CD4-positive, alpha-beta T cell (primary cell): Measurements from ENCODE around the gene ADGRA3. TPM values are rescaled to one million over a fixed set of nuclear protein-coding genes. Genes with fewer than 3 reads are reported as not detected.

Experiments used
- ATAC-seq: fragments of 200-7000 bp; cut with Tn5 transposase; one replicate; pipeline ENCODE4 v1.10.0; 2022; ENCODE audit warnings: mild to moderate bottlenecking; ENCODE audit not compliant: poor library complexity
- CTCF ChIA-PET: fragments of 350-600 bp; sonication (Branson Sonifier 250); formaldehyde crosslinking; loops from one replicate; lab custom pipeline; 2021; ENCODE audit warnings: antibody characterized with exemption, inconsistent platforms; lab: Charles Lee
- POLR2A ChIA-PET: fragments of 350-600 bp; sonication (Branson Sonifier 250); formaldehyde crosslinking; loops from one replicate; lab custom pipeline; 2021; ENCODE audit warnings: antibody characterized with exemption, inconsistent platforms; lab: Charles Lee
- DNase-seq, 14 experiments: peaks; one replicate each; pipeline ENCODE4 v3.0.0-alpha.2; 2013 to 2020; ENCODE audit warnings: mixed read lengths in 2 of 14
- H3K27ac ChIP-seq, 2 donors: one replicate each; pipeline versions ENCODE4 v1.5.1 to v1.7.0; 2013; ENCODE audit warnings: low read length in 2 of 2, low read depth in 1 of 2, mild to moderate bottlenecking in 1 of 2
- H3K27me3 ChIP-seq, 2 experiments: 1 replicate in 1 of 2; 2 replicates in 1 of 2; pipeline versions ENCODE4 v1.6.1 to v1.7.0; 2013; ENCODE audit warnings: low read length in 2 of 2, control low read depth in 1 of 2, mild to moderate bottlenecking in 1 of 2, moderate library complexity in 1 of 2; ENCODE audit not compliant: insufficient read depth in 2 of 2, control insufficient read depth in 1 of 2
- H3K36me3 ChIP-seq: one replicate; pipeline ENCODE4 v1.6.1; 2013; ENCODE audit warnings: low read length, control low read depth; ENCODE audit not compliant: insufficient read depth
- H3K4me1 ChIP-seq: one replicate; pipeline ENCODE4 v1.6.1; 2013; ENCODE audit warnings: low read length, control low read depth; ENCODE audit not compliant: insufficient read depth
- H3K4me3 ChIP-seq: one replicate; pipeline ENCODE4 v1.5.1; 2013; ENCODE audit warnings: mild to moderate bottlenecking, low read length, moderate library complexity
- H3K9me3 ChIP-seq, 2 experiments: 1 replicate in 1 of 2; 2 replicates in 1 of 2; pipeline versions ENCODE4 v1.6.1 to v1.7.0; 2013; ENCODE audit warnings: low read length in 2 of 2, mild to moderate bottlenecking in 2 of 2, control low read depth in 1 of 2, moderate library complexity in 1 of 2; ENCODE audit not compliant: control insufficient read depth in 1 of 2, insufficient read depth in 1 of 2
- H3K27ac Mint-ChIP-seq: one replicate; pipeline ENCODE4 v1.8.0; 2020; ENCODE audit warnings: mixed read lengths
- H3K27me3 Mint-ChIP-seq: one replicate; pipeline ENCODE4 v1.8.0; 2021; ENCODE audit warnings: mixed read lengths
- H3K36me3 Mint-ChIP-seq: one replicate; pipeline ENCODE4 v1.8.0; 2021; ENCODE audit warnings: low read depth, mixed read lengths
- H3K4me1 Mint-ChIP-seq: one replicate; pipeline ENCODE4 v1.8.0; 2021; ENCODE audit warnings: low read depth, mixed read lengths
- H3K4me3 Mint-ChIP-seq: one replicate; pipeline ENCODE4 v1.8.0; 2020; ENCODE audit warnings: mild to moderate bottlenecking, mixed read lengths
- H3K9me3 Mint-ChIP-seq: one replicate; pipeline ENCODE4 v1.8.0; 2020; ENCODE audit warnings: mixed read lengths
- CTCF ChIP-seq: fragments of 200-600 bp; IDR thresholded peaks from one replicate; pipeline ENCODE4 v1.8.0; 2022; ENCODE audit warnings: antibody characterized with exemption, mild to moderate bottlenecking
- intact Hi-C, 2 experiments: fragments of 100-400 bp; cut with DNase I in 1 of 2; cut with micrococcal nuclease in 1 of 2; formaldehyde crosslinking; loops; one replicate each; pipeline versions ENCODE4 v1.15.1 to v1.9.0; 2023 to 2025; cut with DNase I, micrococcal nuclease
- total RNA-seq, 174 experiments: library from RNA in 2 of 174; stranded (reverse) in 2 of 174; gene quantifications; one replicate each; pipeline ENCODE4 v1.2.3 and lab custom pipeline; 2021 to 2026

The ADGRA3 gene
- total RNA-seq, 2 experiments from 2014 or later, result 2.2 to 3.1 TPM

DNA sequence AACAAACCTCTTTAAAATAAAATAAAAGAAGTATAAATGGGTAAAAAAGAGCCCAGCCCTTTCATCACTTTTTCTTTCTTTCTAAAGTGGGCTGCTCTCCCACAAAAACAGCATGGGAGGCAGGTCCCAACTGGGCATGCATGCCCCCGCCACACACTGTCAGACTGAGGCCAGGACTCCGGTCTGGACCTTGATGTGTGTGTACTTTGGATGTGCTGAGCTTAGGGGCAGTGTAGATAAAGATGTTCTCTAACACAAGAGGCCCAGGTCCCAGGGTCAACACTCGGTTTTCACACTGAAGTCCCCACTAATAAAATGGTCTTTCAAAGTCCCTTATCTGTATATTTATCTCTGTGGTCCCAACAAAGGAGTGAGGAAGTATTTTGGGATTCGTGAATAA lies 44.4 kb downstream of the ADGRA3 start:
- H3K4me3 Mint-ChIP-seq, result no peak overlapping the region
- intact Hi-C loops, result no loop called here
- CTCF ChIA-PET, result no interaction called here
- POLR2A ChIA-PET, result no interaction called here
- H3K36me3 ChIP-seq, result no peaks in the 10 kb centered on the region
- no peaks in the 10 kb centered on the region for H3K9me3 Mint-ChIP-seq
- H3K36me3 Mint-ChIP-seq, result no peaks in the 10 kb centered on the region
- no peak overlapping the region for H3K4me3 ChIP-seq
- H3K27me3 Mint-ChIP-seq, result no peaks in the 10 kb centered on the region
- H3K4me1 ChIP-seq, result no peaks in the 10 kb centered on the region
- DNase-seq (no peak), ATAC-seq (no peak)
- H3K4me1 Mint-ChIP-seq, result no peaks in the 10 kb centered on the region
- H3K27ac ChIP-seq, result no peak overlapping the region
- no peak for TF ChIP-seq CTCF
- H3K9me3 ChIP-seq, result peaks cover 0 to 6% of the 10 kb centered on the region in 2 experiments
- no peaks in the 10 kb centered on the region for H3K27me3 ChIP-seq
- H3K27ac Mint-ChIP-seq, result no peak overlapping the region

DNA sequence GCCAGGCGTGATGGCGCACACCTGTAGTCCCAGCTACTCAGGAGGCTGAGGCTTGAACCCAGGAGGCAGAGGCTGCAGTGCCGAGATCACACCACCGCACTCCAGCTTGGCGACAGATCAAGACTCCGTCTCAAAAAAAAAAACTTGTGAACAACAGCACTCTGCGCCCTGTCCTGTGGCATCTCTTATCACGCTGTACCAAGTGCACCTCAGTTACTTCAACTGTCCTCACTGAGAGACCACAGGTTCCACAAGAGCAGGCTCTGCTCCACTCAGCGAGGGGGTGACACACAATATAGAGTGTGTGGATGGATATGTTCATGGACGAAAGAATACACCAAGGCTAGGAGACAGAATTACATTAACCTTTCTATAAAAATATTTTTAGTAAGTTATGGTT lies 49.3 kb downstream of the ADGRA3 start:
- Histone ChIP-seq H3K27ac (no peak overlapping the region), H3K27me3 (no peaks in the 10 kb centered on the region), H3K4me1 (no peaks in the 10 kb centered on the region), H3K4me3 (no peak overlapping the region), H3K36me3 (no peaks in the 10 kb centered on the region), H3K9me3 (peaks cover 0 to 5% of the 10 kb centered on the region in 2 experiments)
- ATAC-seq, result no peak
- no peaks in the 10 kb centered on the region for H3K9me3 Mint-ChIP-seq
- H3K27me3 Mint-ChIP-seq, result no peaks in the 10 kb centered on the region
- no peaks in the 10 kb centered on the region for H3K36me3 Mint-ChIP-seq
- no peak overlapping the region for H3K4me3 Mint-ChIP-seq
- no peak for TF ChIP-seq CTCF
- CTCF ChIA-PET, result no interaction called here
- no peak for DNase-seq
- H3K27ac Mint-ChIP-seq, result no peak overlapping the region
- intact Hi-C loops, result no loop called here
- H3K4me1 Mint-ChIP-seq, result peaks cover 6% of the 10 kb centered on the region
- POLR2A ChIA-PET, result no interaction called here

DNA sequence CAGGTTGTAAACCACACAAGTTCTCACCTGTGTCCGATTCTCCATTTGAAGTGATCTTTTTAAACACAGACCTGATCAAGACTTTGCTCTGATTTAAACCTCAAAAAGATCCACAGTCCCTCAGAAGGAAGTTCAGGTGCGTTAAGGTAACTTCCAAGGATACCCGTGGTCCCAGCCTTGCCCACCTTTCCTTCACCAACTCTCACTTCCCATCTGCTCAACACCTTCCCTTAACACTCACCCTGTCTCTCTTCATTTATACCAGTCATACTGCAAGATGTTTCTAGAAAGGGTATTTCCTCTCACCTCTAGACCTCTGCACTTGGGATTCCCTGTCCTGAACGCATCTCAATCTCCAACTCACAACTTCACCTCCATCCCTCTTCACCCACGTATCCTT lies 49.9 kb downstream of the ADGRA3 start:
- Histone ChIP-seq H3K4me3 (no peak overlapping the region), H3K9me3 (peaks cover 0 to 5% of the 10 kb centered on the region in 2 experiments), H3K4me1 (no peaks in the 10 kb centered on the region), H3K36me3 (no peaks in the 10 kb centered on the region), H3K27me3 (no peaks in the 10 kb centered on the region), H3K27ac (no peak overlapping the region)
- Mint-ChIP-seq H3K27me3 (no peaks in the 10 kb centered on the region), H3K36me3 (no peaks in the 10 kb centered on the region), H3K4me3 (no peak overlapping the region), H3K4me1 (peaks cover 6% of the 10 kb centered on the region), H3K27ac (no peak overlapping the region), H3K9me3 (no peaks in the 10 kb centered on the region)
- DNase-seq (no peak), ATAC-seq (no peak)
- intact Hi-C loops, result no loop called here
- no peak for TF ChIP-seq CTCF
- ChIA-PET CTCF (no interaction called here), POLR2A (no interaction called here)
